Muscle layer of duodenum (tissue), 2 donors: ENCODE data around the gene BLVRA.

Experiments used
- H3K27ac ChIP-seq: one replicate; pipeline ENCODE4 v1.7.0; 2013; ENCODE audit warnings: mild to moderate bottlenecking, low read length
- H3K27me3 ChIP-seq: one replicate; pipeline ENCODE4 v1.7.0; 2013; ENCODE audit warnings: low read depth, mild to moderate bottlenecking, control low read depth, low read length
- H3K36me3 ChIP-seq, 2 donors: one replicate each; pipeline ENCODE4 v1.7.0; 2013; ENCODE audit warnings: low read length in 2 of 2, control low read depth in 1 of 2, mild to moderate bottlenecking in 1 of 2; ENCODE audit not compliant: insufficient read depth in 2 of 2, control insufficient read depth in 1 of 2
- H3K4me1 ChIP-seq, 2 donors: one replicate each; pipeline ENCODE4 v1.7.0; 2013; ENCODE audit warnings: low read length in 2 of 2, mild to moderate bottlenecking in 2 of 2, control low read depth in 1 of 2, moderate library complexity in 1 of 2; ENCODE audit not compliant: insufficient read depth in 2 of 2, control insufficient read depth in 1 of 2
- H3K4me3 ChIP-seq, 2 donors: one replicate each; pipeline ENCODE4 v1.7.0; 2013; ENCODE audit warnings: low read length in 2 of 2, low read depth in 1 of 2, mild to moderate bottlenecking in 1 of 2
- H3K9me3 ChIP-seq, 2 donors: one replicate each; pipeline ENCODE4 v1.7.0; 2013; ENCODE audit warnings: low read length in 2 of 2, control low read depth in 1 of 2, mild to moderate bottlenecking in 1 of 2; ENCODE audit not compliant: control insufficient read depth in 1 of 2
- donor health status: healthy.

Gene BLVRA

DNA sequence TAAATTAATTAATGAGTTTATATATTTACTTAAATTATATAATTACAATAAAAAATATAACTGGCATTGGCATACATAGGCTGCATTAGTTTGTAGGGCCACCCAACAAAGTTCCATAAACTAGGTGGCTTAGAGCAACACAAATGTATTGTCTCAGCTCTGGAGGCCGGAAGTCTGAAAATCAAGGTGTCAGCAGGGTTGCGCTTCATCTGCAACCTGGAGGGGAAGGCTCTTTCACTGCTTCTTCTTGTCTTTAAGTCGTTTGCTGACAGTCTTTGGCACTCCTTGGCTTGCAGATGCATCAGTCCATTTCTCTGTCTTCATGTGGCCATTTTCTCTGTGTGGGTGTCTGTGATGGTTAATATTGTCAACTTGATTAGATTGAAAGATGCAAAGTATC, 6.1 kb upstream of the BLVRA start:
- Histone ChIP-seq H3K36me3 (no peaks in the 10 kb centered on the region), H3K9me3 (no peaks in the 10 kb centered on the region), H3K4me1 (no peaks in the 10 kb centered on the region), H3K27me3 (no peaks in the 10 kb centered on the region), H3K4me3 (no peak overlapping the region), H3K27ac (no peak overlapping the region)

DNA sequence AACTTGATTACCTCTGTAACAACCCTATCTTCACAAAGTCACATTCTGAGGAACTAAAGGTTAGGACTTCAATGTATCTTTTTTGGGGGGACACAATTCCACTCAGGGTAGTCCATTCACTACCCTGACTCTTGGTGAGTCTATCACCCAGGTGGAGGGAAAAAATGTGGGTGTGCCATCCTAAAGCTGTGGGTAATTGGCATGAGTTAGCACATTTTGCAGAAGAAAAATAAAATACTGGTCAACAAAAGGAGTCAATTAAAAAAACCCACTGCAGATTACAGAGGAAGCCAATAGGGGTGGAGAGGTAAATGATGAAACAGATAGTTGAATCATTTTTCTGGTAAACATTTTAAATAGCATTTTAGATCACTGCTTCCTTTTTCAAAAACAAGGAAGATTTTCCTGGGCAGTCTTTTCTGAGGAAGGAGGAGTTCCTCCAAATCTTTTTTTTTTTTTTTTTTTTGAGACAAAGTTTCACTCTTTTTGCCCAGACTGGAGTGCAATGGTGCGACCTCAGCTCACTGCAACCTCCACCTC, 5.1 kb upstream of the BLVRA start:
- Histone ChIP-seq H3K9me3 (no peaks in the 10 kb centered on the region), H3K27me3 (no peaks in the 10 kb centered on the region), H3K27ac (no peak overlapping the region), H3K36me3 (no peaks in the 10 kb centered on the region), H3K4me3 (no peak overlapping the region), H3K4me1 (peaks cover 0 to 3% of the 10 kb centered on the region in 2 donors)

DNA sequence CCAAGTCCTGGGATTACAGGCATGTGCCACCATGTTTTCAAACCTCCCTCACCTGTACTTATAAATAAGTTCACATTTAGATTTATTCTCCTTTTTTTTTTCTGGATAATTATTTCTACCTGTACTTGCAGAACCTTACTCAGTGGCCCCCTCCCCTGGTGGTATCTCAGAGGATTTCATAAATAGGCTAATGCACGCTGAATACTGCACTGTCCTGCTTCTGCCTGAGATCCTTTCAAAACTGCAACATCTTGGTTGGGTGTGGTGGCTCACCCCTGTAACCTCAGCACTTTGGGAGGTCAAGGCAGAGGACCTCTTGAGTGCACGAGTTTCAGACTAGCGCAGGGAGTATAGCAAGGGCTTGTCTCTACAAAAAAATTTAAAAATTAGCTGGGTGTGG, 4.6 kb upstream of the BLVRA start:
- H3K9me3 ChIP-seq, result no peaks in the 10 kb centered on the region
- no peaks in the 10 kb centered on the region for H3K27me3 ChIP-seq
- H3K36me3 ChIP-seq, result no peaks in the 10 kb centered on the region
- H3K4me1 ChIP-seq, result peaks cover 0 to 3% of the 10 kb centered on the region in 2 donors
- no peak overlapping the region for H3K4me3 ChIP-seq
- H3K27ac ChIP-seq, result no peak overlapping the region

DNA sequence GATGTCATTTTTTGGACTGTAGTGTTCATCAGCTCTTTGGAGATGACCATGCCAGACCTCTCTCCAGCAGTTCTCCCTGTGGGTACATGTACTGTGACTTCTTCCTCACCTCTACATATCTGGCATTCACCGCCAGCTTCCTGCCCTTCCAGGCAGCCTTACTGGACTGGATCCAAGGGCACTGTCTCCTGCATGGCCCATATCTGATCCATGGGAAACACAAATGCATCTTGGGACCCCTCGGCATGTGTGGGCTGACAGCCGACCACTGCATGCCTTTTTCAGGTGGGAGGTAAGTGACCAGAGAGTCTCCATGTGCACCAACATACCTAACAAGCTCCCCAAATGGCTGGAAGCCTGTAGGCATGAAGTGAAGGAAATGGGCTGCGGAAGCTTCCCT, 3.9 kb upstream of the BLVRA start:
- Histone ChIP-seq H3K9me3 (no peaks in the 10 kb centered on the region), H3K27ac (no peak overlapping the region), H3K27me3 (no peaks in the 10 kb centered on the region), H3K4me3 (no peak overlapping the region), H3K4me1 (peaks cover 0 to 3% of the 10 kb centered on the region in 2 donors), H3K36me3 (no peaks in the 10 kb centered on the region)

DNA sequence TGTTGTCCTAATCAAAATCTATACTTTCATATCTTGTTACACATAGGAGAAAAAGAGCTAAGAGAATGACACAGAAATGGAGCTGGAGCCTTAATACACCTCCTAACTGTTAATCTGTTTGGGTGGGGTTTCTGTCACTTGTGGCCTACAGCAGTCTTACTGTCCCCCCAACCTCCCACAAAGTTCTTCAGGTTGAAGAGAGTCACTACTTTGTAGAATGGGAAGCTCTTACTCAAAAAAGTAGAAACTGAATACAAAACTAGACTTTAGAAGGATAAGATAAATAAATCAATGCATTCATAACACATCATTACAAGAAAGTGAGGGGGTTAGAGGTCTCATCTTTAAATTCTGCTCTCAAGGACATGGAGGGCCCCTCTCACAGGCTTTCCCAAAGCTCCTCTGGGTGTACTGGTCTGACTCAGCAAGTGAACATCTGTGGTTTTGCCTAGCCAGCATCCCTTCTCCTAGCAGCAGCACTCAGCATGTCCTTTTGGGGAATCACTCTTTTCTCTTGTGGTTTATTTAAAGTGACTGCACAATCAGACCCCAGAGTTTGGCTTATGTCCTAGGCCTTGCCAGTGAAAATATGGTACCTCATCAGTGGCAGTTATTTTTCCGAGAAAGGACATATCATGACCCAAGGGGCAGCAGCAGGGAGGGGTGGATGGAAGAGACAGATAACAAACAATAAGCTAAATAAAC, 2.0 kb upstream of the BLVRA start:
- Histone ChIP-seq H3K4me3 (no peak overlapping the region), H3K36me3 (no peaks in the 10 kb centered on the region), H3K27me3 (no peaks in the 10 kb centered on the region), H3K27ac (no peak overlapping the region), H3K4me1 (peaks cover 3 to 7% of the 10 kb centered on the region in 2 donors), H3K9me3 (no peaks in the 10 kb centered on the region)

DNA sequence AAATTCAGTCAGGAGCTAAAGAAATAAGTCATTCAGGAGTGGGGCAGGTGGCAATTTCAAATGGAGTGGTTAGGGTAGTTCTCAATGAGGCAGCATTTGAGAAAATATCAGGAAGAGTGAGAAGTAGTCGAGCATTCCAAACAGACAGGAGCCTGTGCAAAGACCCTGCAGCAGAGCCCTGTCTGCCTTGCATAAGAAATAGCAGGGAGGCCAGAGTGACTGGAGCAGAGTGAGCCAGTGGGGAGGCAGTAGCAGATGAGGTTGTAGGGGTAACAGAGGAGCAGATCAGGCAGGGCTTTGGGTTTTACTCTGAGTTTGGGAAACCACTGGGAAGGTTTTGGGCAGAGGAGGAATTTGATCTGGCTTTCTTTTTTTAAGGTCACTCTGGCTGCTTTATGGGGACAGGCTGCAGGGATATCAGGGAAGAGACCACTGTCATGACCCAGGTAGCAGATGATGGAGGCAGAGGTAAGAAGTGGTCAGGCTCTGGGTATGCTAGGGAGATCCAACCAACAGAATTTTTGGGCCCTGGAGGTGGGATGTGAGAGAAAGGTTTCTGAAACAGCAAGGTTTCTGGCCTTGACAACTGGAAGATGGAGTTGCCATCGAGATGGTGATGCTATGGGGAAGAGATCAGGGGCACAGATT, 1.3 kb upstream of the BLVRA start:
- Histone ChIP-seq H3K9me3 (no peaks in the 10 kb centered on the region), H3K36me3 (no peaks in the 10 kb centered on the region), H3K27ac (no peak overlapping the region), H3K27me3 (no peaks in the 10 kb centered on the region), H3K4me3 (no peak overlapping the region), H3K4me1 (peaks cover 3 to 13% of the 10 kb centered on the region in 2 donors)

DNA sequence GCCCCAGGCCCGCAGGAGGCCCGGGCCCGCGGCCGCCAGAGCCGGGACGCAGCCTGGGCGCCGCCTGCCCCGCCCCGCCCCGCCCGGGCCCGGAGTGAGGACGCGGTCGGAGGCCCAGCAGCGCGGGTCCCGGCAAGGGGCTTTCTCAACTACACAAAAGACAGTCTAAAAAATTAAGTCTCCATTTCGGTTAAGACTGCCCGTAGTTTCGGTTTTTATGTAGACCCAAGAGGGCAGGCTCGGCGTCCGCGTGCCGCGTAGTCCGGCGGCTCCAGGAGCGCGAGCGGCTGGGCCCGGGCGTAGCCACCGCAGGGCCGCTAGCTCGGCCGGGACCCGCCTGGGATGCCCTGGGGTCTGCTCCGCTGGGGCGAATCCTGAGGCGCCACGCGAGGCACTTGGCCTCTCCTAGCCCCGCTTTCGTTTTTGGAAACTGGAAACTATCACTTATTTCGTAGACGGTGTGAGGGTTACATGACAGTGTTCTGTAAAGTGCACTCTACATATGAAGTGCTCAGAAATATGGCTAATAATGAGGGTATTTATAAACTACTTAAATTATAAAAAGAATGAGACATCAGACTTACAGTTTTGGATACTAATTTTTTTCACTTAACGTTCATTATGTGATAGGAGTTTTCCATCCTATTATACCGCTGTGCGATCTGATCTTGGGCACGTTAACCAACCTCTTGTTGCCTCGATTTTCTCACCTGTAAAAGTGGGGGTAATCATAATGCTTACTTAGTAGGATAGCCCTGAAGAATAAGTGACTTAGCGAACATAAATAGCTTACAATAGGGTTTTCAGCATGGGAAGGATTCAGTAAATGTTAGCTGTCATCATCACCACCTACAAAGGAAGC, 573 bp downstream of the BLVRA start:
- H3K9me3 ChIP-seq, result no peaks in the 10 kb centered on the region
- H3K27me3 ChIP-seq, result no peaks in the 10 kb centered on the region
- peaks cover 3 to 24% of the 10 kb centered on the region in 2 donors for H3K4me1 ChIP-seq
- peak overlapping the region; percentile 57 for H3K27ac ChIP-seq
- peak overlapping the region; percentile 67 to 85 for H3K4me3 ChIP-seq
- no peaks in the 10 kb centered on the region for H3K36me3 ChIP-seq

DNA sequence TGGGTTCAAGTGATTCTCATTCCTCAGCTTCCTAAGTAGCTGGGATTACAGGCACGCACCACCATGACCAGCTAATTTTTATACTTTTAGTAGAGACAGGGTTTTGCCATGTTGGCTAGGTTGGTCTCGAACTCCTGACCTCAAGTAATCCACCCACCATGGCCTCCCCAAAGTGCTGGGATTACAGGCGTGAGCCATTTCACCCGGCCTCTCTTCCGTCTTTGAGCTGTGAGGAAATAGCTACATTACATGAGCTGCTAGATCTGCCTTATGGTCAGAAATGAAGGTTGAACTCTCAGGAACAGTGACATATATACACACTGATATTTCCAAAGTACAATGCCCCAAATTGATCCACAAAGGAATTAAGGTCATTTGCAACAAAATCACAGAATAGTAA, 2.4 kb downstream of the BLVRA start:
- H3K9me3 ChIP-seq, result no peaks in the 10 kb centered on the region
- peaks cover 7 to 40% of the 10 kb centered on the region in 2 donors for H3K4me1 ChIP-seq
- H3K4me3 ChIP-seq, result no peak overlapping the region
- no peaks in the 10 kb centered on the region for H3K36me3 ChIP-seq
- no peak overlapping the region for H3K27ac ChIP-seq
- no peaks in the 10 kb centered on the region for H3K27me3 ChIP-seq

DNA sequence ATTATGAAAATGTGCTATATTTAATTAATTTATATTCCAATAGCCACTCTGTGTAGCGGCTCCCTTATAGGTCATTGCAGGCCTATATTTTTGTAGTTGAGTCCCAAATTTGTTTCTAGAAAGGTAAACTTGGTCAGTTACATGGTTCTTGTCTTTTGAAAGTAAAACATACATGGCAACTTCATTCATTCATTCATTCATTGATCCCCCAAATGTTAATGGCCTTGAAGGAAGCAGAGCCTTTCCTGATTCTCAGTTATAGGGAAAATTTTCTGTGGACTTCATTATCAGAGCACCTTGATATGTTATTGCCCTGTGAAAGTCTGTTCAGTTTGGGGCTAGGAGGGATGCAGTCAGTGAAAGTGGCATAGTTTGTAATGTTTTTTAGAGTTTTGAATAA, 2.9 kb downstream of the BLVRA start:
- Histone ChIP-seq H3K9me3 (no peaks in the 10 kb centered on the region), H3K4me1 (peaks cover 7 to 40% of the 10 kb centered on the region in 2 donors), H3K27ac (no peak overlapping the region), H3K36me3 (no peaks in the 10 kb centered on the region), H3K4me3 (no peak overlapping the region), H3K27me3 (no peaks in the 10 kb centered on the region)

DNA sequence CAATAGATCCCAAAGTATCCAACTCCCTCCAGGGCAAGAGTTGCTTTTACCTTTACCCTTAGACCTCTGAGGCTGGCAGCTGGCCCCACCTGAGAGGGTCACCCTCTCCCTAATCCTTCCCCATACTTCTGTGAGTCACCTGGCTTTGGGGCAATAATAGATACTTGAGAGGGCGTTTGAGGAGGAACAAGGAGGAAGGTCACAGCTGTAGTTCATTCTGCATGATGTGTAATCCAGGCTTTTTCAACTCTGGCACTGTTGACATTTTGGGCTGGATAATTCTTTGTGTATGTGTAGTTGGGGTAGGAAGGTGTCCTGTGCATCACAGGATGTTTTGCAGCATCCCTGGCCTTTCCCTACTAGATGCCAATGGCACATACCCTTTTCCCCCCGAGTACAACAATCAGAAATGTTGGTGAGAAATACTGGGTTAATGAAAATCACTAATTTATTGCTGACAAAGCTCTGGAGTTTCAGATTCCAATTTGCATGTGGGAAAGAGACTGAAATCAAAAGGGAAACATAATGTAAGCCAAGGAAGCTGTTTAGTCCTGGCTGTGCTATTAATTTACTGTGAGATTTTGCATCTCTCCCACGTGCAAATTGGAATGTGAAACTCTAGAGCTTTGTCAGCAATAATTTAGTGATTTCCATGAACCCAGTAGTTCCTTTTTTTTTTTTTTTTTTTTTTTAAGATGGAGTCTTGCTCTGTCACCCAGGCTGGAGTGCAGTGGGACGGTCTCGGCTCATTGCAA, 3.6 kb downstream of the BLVRA start:
- Histone ChIP-seq H3K27ac (no peak overlapping the region), H3K4me3 (no peak overlapping the region), H3K9me3 (no peaks in the 10 kb centered on the region), H3K27me3 (no peaks in the 10 kb centered on the region), H3K4me1 (peaks cover 7 to 40% of the 10 kb centered on the region in 2 donors), H3K36me3 (no peaks in the 10 kb centered on the region)
